GM10266 (cell line): ENCODE measurements around the gene FOXJ3.

ENCODE experiments used
- DNase-seq: peaks from one replicate; pipeline ENCODE4 v3.0.0; 2012; ENCODE audit errors: extremely low spot score
- TF ChIP-seq, protein P1 (sequence below): IDR thresholded peaks from 2 replicates; pipeline ENCODE4 v1.5.1; 2012; ENCODE audit warnings: mild to moderate bottlenecking, low read depth; ENCODE audit not compliant: control insufficient read depth, insufficient read depth; ENCODE audit errors: missing control alignments

Gene FOXJ3

DNA sequence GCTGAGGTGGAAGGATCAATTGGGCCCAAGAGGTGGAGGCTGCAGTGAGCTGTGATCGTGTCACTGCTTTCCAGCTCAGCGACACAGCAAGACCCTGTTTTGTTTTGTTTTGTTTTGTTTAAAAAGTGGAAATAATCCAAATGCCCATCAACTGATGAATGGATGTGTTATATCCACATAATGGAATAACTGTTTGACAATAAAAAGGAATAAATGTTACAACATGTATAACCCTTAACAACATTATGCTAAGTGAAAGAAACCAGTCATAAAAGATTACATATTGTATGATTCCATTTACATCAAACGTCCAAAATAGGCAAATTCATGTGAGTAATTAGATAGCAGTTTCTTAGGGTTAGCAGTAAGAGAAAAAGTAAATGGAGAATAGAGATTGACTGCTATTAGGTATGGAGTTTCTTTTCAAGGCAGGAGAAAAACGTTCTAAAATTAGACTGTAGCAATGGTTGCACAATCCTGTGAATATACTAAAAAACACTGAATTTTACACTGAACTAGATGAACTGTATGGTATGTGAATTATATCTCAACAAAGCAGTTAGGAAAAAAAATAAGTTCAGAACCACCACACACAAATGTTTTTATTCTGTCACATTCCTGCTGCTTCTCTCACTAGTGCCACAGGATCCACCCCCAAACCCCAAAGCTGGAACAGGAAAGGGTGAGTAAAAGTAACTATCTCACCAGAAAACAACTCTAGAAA is 15.7 kb downstream of the FOXJ3 start:
- DNase-seq, result no peak

DNA sequence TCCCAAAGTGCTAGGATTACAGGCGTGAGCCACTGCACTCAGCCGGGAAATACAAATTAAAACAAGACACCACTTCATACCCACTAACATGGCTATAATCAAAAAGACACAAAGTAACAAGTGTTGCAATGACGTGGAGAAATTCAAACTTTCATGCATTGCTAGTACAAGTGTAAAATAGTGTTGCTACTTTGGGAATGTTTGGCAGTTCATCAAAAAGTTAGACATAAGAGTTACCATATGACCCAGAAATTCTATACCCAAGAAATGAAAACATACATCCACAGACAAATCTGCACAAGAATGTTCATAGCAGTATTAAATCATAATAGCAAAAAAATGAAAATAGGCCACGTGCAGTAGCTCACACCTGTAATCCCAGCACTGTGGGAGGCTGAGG is 16.4 kb downstream of the FOXJ3 start:
- no peak for DNase-seq
- TF ChIP-seq, protein P1, sequence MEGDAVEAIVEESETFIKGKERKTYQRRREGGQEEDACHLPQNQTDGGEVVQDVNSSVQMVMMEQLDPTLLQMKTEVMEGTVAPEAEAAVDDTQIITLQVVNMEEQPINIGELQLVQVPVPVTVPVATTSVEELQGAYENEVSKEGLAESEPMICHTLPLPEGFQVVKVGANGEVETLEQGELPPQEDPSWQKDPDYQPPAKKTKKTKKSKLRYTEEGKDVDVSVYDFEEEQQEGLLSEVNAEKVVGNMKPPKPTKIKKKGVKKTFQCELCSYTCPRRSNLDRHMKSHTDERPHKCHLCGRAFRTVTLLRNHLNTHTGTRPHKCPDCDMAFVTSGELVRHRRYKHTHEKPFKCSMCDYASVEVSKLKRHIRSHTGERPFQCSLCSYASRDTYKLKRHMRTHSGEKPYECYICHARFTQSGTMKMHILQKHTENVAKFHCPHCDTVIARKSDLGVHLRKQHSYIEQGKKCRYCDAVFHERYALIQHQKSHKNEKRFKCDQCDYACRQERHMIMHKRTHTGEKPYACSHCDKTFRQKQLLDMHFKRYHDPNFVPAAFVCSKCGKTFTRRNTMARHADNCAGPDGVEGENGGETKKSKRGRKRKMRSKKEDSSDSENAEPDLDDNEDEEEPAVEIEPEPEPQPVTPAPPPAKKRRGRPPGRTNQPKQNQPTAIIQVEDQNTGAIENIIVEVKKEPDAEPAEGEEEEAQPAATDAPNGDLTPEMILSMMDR, result no peak

More for the DNA sequence above, 15.7 kb downstream of the FOXJ3 start:
- TF ChIP-seq, protein P1, result no peak

DNA sequence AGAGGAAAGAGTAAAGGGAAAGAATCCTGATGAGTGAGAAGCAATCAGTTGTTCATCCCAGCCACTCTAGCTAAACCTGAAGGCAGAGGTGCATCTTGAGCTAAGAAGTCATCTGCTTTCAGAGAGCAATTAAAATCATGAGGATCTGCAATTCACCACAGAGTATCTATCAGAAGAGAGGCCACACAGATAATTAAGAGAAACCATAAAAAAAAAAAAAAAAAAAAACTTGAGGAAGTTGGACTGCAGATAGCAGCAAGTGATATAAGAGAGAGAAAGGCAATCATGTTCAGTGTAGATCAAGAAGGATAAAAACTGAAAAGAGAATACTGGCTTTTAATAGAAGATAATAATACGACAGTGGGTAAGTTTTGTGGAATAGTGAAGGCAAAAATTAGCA is 17.7 kb downstream of the FOXJ3 start:
- TF ChIP-seq, protein P1, result no peak
- DNase-seq, result no peak

DNA sequence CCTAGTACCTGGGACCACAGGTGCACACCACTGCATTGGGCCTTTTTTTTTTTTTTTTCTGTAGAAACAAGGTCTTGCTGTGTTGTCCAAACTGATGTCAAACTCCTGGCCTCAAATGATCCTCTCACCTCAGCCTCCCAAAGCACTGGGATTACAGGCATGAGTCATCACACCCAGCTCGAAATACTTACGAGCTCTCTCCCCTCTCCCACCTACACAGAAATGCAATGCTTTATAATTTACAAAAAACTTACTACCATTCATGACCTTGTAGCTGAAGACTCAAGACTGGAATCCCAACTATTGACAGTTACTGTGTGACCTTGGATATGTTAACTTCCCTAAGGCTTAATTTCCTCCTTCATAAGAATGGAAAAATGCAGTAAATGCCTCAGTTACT is 18.7 kb downstream of the FOXJ3 start:
- no peak for DNase-seq
- TF ChIP-seq, protein P1, result no peak

DNA sequence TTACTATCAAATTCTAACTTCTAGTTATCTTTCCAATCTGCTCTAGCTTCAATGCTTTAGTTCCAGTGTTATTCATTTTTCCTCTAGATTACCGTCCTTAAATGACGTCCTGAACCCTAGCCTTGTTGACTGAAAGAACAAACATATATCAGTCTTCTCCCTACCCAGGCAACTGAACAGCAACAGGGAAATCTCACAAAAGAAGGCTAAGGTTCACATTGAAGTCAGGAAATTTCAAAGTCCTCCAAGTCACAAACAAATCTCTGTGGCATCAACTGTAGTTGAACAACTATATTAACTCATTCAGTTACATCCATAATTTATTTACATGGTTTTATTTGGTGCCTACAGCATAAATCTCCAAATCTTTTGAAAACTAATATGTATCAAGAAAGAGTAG is 19.5 kb downstream of the FOXJ3 start:
- DNase-seq, result no peak
- TF ChIP-seq, protein P1, result no peak

DNA sequence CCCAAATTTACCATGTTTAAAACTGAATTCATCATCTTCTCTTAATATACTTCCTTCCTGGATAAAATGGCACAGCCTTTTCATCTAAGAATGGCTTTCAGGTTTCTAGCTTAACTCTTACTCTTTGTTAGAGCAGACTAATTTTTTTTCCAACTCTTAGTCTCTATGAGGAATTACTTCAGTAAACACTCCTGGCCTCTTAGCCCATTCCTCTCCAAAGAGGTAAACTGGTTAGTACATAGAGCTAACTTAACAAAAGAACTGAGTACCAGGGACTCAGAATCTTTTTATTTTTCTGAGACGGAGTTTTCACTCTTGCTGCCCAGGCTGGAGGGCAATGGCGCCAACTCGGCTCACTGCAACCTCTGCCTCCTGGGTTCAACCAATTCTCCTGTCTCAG is 21.1 kb downstream of the FOXJ3 start:
- TF ChIP-seq, protein P1, result no peak
- no peak for DNase-seq

DNA sequence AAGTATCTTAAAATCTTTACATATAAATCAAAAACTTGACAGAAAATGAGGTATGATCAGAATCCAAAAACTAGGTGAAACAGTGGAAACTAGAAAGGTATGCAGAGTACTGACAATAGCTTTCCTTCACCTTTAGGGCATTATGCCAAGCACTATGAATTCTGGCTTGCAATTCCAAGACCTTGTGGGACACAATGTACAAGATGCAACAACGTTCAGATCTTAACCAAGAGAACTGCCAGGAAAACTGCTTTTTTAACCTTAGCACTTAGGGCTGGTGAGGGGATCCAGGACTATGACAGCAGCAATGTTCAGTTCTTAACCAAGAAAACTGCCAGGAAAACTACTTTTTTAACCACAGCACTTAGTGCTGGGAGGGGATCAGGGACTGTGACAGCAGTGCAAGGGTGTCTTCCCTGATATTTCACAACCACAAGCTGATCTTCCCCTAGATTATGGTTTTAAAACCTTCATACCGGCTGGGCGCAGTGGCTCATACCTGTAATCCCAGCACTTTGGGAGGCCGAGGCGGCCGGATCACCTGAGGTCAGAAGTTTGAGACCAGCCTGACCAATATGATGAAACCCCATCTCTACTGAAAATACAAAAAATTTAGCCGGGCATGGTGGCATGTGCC is 22.3 kb downstream of the FOXJ3 start:
- no peak for DNase-seq
- TF ChIP-seq, protein P1, result no peak
